ENCODE measurements around the gene CCIN.

DNA sequence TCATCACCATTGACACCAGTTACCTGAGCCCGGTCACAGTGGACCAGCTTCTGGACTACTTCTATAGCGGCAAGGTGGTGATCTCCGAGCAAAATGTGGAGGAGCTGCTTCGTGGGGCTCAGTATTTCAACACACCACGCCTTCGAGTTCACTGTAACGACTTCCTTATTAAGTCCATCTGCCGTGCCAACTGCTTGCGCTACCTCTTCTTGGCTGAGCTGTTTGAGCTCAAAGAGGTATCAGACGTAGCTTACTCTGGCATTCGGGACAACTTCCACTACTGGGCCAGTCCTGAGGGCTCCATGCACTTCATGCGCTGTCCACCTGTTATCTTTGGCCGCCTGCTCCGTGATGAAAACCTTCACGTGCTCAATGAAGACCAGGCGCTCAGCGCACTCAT, 520 bp downstream of the CCIN start:
- TF ChIP-seq EZH2 (IDR thresholded peaks at IDR 0.05; ENCODE audit: insufficient read depth, poor library complexity, severe bottlenecking) (no peak), EZH2phosphoT487 (IDR thresholded peaks at IDR 0.05; ENCODE audit: insufficient read depth, low read depth) (no peak)

Measured in GM23248 (cell line).